BE2C (cell line): ENCODE results near the gene NACAD.

Experiments
- DNase-seq: peaks from one replicate; pipeline ENCODE4 v3.0.0-alpha.2; 2020
- H3K27me3 ChIP-seq: fragments of 250-450 bp; sonication (Bioruptor Pico); 2 replicates; pipeline ENCODE4 v1.5.1; 2020; ENCODE audit warnings: mild to moderate bottlenecking
- H3K36me3 ChIP-seq: fragments of 250-450 bp; sonication (Bioruptor Pico); 2 replicates; pipeline ENCODE4 v1.5.1; 2020; ENCODE audit warnings: mild to moderate bottlenecking
- H3K4me1 ChIP-seq: fragments of 250-450 bp; sonication (Bioruptor Pico); 2 replicates; pipeline ENCODE4 v1.5.1; 2020
- H3K4me3 ChIP-seq: 2 replicates; pipeline ENCODE4 v1.5.1; 2011; ENCODE audit warnings: low read depth, low read length
- H3K9me3 ChIP-seq: fragments of 250-450 bp; sonication (Bioruptor Pico); 2 replicates; pipeline ENCODE4 v1.5.1; 2020
- TF ChIP-seq, protein P1 (sequence below): IDR thresholded peaks from 2 replicates; pipeline ENCODE4 v1.5.1; 2012; ENCODE audit warnings: mild to moderate bottlenecking, low read depth, low read length

NACAD gene

DNA sequence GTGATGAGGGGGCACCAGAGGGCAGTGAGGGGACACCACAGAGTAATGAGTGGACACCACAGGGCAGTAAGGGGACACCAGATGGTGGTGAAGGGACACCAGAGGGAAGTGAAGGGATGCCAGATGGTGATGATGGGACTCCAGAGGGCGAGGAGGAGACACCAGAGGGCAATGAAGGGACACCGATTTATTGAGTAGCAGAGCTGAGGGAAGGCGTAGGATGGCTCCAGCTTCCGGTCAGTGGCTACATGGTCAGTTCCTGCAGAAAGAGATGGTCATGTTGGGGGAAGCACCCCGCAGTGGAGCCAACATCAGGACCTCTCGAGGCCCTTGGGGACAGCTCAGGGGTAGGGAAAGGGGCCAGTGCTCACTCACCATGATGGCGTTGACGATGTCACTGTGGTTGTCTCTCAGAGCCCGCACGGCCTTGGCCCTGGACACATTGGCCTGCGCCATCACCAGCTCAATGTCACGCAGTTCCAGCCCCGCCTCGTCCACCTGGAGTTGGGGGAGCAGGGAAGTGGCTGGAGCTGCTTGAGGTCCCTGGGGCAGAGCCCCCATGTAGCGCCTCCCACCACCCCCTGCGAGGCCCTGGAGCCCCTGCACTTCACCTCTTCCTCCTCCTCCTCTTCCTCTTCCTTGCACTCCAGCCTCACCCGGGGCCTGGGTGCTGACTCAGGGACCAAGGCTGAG, 8.4 kb downstream of the NACAD start:
- DNase-seq = no peak
- no peaks in the 10 kb centered on the region for H3K4me1 ChIP-seq
- no peak overlapping the region for H3K4me3 ChIP-seq
- H3K9me3 ChIP-seq = no peaks in the 10 kb centered on the region
- H3K36me3 ChIP-seq = peaks cover 8% of the 10 kb centered on the region
- H3K27me3 ChIP-seq = no peaks in the 10 kb centered on the region
- TF ChIP-seq, protein P1, sequence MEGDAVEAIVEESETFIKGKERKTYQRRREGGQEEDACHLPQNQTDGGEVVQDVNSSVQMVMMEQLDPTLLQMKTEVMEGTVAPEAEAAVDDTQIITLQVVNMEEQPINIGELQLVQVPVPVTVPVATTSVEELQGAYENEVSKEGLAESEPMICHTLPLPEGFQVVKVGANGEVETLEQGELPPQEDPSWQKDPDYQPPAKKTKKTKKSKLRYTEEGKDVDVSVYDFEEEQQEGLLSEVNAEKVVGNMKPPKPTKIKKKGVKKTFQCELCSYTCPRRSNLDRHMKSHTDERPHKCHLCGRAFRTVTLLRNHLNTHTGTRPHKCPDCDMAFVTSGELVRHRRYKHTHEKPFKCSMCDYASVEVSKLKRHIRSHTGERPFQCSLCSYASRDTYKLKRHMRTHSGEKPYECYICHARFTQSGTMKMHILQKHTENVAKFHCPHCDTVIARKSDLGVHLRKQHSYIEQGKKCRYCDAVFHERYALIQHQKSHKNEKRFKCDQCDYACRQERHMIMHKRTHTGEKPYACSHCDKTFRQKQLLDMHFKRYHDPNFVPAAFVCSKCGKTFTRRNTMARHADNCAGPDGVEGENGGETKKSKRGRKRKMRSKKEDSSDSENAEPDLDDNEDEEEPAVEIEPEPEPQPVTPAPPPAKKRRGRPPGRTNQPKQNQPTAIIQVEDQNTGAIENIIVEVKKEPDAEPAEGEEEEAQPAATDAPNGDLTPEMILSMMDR = no peak

DNA sequence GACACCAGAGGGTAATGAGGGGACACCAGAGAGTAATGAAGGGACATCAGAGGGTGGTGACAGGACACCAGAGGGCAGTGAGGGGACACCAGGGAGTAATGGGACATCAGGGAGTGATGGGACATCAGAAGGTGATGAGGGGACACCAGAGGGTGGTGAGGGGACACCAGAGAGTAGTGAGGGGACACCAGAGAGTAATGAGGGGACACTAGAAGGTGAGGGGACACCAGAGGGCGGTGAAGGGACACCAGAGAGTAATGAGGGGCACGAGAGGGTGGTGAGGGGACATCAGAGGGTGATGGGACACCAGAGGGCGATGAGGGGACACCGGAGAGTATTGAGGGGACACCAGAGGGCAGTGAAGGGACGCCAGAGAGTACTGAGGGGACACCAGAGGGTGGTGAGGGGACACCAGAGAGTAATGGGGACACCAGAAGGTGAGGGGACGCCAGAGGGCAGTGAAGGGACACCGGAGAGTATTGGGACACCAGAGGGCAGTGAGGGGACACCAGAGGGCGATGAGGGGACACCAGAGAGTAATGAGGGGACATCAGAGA, 10.6 kb downstream of the NACAD start:
- DNase-seq = no peak
- Histone ChIP-seq H3K4me1 (peaks cover 11% of the 10 kb centered on the region), H3K9me3 (no peaks in the 10 kb centered on the region), H3K27me3 (no peaks in the 10 kb centered on the region), H3K4me3 (no peak overlapping the region), H3K36me3 (peaks cover 8% of the 10 kb centered on the region)
- TF ChIP-seq, protein P1 = no peak

DNA sequence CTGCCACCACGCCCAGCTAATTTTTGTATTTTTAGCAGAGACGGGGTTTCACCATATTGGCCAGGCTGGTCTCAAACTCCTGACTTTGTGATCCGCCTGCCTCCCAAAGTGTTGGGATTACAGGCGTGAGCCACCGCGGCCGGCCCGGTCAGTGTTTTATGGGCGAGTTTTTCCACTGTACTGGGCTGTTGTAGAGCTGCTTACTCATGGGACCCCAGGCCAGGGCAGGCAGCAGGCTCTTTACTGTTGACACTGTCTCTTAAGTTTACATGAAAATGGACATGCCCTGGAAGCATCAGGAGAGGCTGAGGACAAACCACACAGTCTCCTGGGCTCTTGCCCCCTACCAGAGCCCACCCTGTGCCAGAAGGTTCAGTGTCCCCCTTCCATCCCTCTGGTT, 11.2 kb downstream of the NACAD start:
- peaks cover 17% of the 10 kb centered on the region for H3K4me1 ChIP-seq
- no peak overlapping the region for H3K4me3 ChIP-seq
- H3K36me3 ChIP-seq = peaks cover 8% of the 10 kb centered on the region
- TF ChIP-seq, protein P1 = no peak
- no peaks in the 10 kb centered on the region for H3K27me3 ChIP-seq
- DNase-seq = no peak
- no peaks in the 10 kb centered on the region for H3K9me3 ChIP-seq

DNA sequence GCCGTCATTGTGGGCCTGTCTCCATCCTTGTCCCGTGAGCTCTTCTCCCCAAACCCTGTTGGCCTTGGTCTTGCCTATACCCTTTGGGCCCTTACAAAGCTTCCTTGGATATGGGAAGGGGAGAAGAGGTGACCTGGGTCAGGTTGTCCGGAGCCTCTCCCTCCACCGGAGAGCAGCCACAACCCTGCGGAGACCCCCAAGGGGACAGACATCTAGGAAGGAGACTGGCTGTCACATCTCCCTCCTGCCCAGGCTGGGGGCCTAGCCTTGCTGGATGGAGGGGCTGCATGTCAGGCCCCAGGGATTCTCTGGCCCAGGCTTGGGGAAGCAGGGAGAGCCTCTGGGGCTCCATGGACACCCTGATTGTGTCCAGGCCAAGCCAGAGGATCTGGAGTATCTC, 11.8 kb downstream of the NACAD start:
- Histone ChIP-seq H3K4me3 (no peak overlapping the region), H3K27me3 (no peaks in the 10 kb centered on the region), H3K36me3 (peaks cover 8% of the 10 kb centered on the region), H3K4me1 (peaks cover 24% of the 10 kb centered on the region), H3K9me3 (no peaks in the 10 kb centered on the region)
- TF ChIP-seq, protein P1 = no peak
- no peak for DNase-seq

DNA sequence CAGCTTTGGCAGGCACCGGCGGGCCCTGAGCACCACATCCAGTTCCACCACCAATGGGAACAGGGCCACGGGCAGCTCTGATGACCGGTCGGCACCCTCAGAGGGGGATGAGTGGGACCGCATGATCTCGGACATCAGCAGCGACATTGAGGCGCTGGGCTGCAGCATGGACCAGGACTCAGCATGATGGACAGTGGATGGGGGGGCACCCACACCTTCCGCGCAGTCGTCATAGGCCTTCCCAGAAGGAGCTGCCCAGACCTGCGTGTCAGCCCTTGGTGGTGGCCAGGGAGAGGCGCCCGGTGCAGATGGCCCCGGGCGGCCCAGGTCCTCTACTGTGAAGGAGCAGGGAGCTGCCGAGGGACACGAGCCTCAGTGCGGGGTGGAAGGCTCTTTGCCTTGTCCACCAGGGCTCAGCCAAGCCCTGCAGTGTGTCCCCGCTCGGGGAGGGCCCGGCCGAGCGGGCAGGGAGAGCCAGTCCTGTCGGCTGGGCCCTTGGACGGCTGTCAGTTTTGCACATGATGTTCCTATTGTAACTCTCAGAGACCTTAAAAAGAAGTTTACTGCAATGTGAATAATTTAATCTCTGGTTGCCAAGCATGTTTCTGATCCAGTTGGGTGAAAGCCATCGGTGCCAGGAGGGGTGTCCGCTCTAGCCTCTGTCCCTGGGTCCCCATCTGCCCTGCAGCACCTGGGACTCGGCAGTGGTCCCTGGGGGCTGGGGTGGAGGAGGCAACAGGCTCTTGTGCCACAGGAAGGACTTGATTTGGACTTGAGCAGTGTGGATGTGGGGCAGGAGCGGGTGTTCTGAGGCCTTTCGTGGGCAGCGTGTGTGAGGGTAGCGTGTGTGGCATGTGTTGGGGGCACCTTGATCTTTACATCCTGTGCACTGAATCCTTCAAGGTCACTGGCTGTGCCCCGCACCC, 12.6 kb downstream of the NACAD start:
- no peak overlapping the region for H3K4me3 ChIP-seq
- H3K36me3 ChIP-seq = peaks cover 8% of the 10 kb centered on the region
- no peaks in the 10 kb centered on the region for H3K27me3 ChIP-seq
- no peaks in the 10 kb centered on the region for H3K9me3 ChIP-seq
- TF ChIP-seq, protein P1 = no peak
- no peak for DNase-seq
- peaks cover 28% of the 10 kb centered on the region for H3K4me1 ChIP-seq

DNA sequence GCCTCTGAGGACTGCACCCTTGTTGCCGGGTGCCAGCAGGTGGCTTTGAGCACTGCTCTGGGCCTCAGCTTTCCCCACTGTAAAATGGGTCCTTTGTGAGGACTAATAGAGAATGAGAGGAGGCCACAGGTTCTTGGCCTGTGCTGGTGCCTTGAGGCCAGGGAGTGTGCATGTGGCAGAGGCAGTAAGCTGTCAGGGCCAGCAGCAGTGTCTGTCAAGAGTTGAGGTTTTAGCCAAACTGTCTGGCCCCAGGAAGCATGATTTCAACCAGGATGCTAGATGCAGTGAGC, 13.5 kb downstream of the NACAD start:
- Histone ChIP-seq H3K4me3 (no peak overlapping the region), H3K36me3 (peaks cover 8% of the 10 kb centered on the region), H3K27me3 (no peaks in the 10 kb centered on the region), H3K9me3 (no peaks in the 10 kb centered on the region), H3K4me1 (peaks cover 28% of the 10 kb centered on the region)
- TF ChIP-seq, protein P1 = no peak
- DNase-seq = no peak
